IPS-NIHi11 (cell line): ENCODE results near the gene CRTC3.

ENCODE experiments used
- DNase-seq: peaks from one replicate; pipeline ENCODE4 v3.0.0; 2012; ENCODE audit warnings: mixed read lengths, low spot score

CRTC3 gene

GRCh38 chr15:90563463-90563862 is 33.7 kb downstream of the CRTC3 start:
- no peak for DNase-seq

DNA sequence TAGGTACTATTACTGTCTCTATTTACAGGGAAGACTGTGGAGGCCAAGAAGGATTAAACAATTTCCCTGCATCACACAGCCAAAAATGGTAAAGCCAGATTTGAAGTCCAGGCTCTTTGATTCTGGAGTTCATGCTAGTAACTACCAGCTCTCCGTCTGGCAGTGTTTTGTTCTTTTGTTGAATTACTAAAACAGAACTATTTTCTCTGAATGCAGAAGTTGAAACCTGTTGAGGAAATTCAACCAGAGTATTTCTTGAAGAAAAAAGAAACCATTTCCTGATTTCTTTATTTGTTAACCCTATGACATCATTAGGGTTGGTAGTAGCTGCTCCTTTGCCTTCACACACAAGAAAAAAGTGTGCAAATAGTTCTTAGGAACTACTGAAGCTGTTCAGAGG is 34.3 kb downstream of the CRTC3 start:
- DNase-seq, result no peak

GRCh38 chr15:90564590-90564989 is 34.9 kb downstream of the CRTC3 start:
- DNase-seq, result no peak

DNA sequence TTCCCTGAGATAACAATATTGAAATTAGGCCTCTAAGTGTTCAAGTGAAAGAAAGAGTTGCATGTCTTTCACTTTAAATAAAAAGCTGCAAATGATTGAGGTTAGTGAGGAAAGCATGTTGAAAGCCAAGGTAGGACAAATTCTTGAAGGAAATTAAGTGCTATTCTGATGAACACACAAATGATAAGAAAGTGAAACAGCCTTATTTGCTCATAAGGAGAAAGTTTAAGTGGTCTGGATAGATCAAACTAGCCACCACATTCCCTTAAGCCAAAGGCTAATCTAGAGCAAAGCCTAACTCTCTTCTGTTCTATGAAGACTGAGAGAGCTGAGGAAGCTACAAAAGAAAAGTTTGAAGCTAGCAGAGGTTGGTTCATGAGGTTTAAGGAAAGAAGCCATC is 36.1 kb downstream of the CRTC3 start:
- no peak for DNase-seq

DNA sequence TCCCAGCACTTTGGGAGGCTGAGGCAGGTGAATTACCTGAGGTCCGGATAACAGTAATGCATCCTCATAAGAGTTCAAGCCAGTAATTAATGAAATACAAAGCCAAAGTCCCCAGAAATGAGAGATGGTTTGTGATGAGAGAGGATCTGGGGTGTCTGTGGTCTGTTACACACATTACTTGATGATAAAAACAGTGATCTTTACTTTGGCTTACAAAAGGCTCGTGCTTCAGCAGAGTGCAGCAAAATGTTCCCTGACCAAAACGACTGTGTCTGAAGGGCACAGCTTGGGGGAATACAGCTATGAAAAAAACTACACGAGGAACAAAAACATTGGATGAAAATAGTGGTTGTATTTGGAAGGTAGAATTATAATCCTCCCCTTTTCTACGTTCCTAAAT is 40.9 kb downstream of the CRTC3 start:
- DNase-seq, result no peak

DNA sequence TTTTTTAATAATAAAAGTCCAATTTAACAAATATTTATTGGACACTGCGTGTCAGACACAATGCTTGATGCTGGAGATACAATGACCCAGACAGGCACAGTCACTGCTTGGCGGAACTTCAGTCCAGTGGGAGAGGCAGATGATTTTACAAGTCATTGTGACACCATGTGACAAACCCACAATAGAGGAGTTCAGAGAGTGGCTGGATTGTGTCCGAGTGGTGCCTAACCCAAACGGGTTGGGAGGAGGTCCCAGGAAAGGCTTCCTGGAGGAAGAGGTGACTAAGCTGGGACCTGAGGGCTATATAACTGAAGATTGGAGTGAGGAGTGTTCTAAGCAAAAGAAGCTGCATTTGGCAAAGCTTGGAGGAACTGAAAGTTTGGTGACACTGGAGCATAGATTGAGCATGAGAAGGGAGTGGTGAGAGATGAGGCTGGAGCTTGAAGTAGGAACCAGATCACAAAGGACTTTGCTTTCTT is 41.4 kb downstream of the CRTC3 start:
- DNase-seq, result no peak

GRCh38 chr15:90572893-90573292 is 43.2 kb downstream of the CRTC3 start:
- no peak for DNase-seq

- no peak for DNase-seq
Observed at GRCh38 chr15:90576711-90577389, 47.1 kb downstream of the CRTC3 start.

DNA sequence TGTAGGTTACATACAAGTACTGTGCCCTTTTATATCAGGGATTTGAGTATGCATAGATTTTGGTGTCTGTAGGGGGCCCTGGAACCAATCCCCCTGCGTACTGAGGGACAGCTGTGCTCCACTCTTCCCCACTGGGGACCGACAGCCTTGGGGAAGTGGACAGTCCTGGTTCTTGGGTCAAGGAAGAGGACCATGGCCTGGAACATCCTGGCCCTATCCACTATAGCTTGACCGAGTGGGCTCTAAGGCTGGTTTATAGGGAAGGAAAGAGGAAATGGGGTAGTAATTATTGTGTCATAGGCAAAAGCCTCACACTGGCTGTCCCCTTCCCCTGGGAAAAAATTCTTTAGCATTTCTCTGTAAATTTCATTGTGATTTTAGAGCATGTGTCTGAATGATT is 49.5 kb downstream of the CRTC3 start:
- no peak for DNase-seq

DNA sequence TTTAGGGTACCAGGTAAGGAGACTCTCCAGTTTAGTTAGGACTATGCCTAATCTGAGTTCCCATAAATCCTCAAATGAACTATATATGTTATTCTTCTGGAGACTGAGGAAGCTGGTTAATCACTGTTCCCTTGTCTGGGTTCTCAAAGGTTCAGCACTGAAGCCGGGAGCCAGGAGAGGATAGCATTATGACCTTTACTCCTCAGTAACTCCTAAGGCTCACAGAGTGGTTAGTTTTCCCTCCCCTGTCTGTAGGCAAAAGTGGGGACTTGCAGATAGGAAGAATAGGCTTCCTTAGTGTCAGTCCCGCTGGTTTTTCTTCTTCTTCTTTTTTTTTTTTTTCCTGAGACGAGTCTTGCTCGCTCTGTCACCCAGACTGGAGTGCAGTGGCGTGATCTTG is 50.4 kb downstream of the CRTC3 start:
- no peak for DNase-seq

- no peak for DNase-seq
Observed at GRCh38 chr15:90580541-90580940, 50.8 kb downstream of the CRTC3 start.

DNA sequence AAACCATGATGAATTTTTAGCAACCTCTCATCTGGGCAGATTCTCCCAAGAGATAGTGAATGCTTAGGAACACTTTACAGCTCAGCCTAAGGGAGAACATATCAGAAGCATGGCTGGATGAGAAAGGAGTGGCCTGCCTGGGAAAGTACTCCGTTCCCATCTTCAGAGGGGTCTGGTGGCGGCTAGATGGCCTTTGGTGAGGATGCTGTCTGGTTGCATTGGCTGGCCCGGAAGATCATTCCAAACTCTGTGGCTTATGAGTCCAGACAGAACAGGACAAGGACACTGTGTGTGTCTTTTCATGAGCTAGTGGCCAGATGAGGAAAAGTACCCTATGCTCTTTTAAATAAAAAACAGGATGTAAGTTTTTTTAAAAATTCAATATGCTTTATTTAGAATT is 51.2 kb downstream of the CRTC3 start:
- DNase-seq, result no peak

DNA sequence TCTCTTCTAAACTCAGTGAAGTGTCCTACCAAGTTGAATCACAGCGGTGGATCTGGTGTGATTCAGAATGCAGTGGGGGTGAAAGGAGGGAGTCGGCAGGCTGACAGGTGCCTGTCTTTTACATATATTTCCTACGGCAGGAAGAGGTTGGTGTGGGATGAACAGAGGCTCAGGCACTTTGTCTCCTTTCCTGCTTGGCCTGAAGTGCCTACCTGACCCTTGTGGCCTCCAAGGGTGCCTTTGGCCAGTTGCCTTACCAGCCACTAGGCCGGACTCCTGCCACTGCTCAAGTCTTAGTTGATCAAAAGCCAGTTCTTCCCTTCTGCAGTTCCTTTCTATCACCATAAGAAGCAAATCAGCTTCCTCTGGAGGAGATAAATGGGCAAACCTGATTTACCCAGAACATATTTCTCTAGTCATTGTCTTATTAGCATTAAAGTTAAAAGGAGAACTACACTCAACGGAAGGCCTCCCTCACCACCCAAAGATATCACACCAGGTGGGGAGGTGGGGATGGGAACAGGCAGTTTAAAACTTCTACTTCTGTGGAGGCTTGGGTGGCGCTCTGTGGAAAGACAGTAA is 52.1 kb downstream of the CRTC3 start:
- DNase-seq, result no peak

DNA sequence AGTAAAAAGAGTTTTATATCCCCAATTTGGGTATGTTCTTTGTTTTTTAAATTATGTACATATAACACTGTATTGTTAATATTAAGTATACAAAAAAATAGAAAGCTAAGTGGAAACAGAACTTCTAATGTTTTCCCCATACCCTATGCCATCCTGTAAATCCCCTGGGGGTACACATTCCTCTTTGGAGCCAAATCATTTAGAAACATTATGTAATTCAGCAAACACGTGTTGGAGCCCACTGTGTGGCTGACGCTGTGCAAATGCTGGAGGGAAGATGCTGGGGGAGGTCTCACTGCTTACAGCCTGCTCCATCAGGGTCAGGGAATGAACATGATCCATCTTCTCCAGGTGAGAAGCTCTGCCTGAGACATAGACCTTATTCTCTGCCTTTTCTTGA is 52.8 kb downstream of the CRTC3 start:
- DNase-seq, result no peak

- DNase-seq, result peak; percentile 50
Observed at GRCh38 chr15:90583471-90584252, 53.9 kb downstream of the CRTC3 start.

DNA sequence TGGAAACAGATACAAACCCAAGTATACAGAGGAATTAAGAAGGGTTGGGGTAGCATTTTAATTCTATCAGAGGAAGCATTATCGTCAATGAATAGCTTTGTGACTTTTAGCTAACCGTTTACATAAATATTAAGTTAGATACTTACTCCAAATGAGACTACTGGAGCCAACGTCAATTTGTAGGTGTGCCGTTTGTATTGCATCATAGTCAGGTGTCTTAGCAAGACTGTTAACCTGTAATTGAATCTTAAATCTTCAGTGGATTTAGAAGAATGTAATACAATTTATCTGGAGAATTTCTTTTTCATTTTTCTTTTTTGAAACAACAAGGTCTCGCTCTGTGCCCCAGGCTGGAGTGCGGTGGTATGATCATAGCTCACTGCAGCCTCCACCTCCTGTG is 55.1 kb downstream of the CRTC3 start:
- no peak for DNase-seq

DNA sequence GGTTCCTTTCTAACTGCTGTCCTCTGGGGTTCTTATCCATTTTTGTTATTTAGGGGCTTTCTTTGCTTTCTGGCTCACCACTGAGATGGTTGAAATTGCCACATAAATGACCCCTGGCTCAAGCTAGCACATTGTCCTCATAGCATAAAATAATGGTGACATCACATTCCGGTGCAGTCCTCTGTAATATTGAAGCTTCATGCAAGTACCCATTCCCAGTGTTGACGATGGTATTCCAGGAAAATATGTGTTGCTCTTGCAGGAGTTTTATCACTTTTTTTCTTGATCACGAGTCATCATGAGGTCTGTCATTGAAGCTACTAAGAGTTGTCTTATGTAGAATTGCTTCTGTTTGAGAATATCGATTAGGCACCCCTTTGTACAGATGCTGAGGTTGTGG is 56.1 kb downstream of the CRTC3 start:
- DNase-seq, result no peak

DNA sequence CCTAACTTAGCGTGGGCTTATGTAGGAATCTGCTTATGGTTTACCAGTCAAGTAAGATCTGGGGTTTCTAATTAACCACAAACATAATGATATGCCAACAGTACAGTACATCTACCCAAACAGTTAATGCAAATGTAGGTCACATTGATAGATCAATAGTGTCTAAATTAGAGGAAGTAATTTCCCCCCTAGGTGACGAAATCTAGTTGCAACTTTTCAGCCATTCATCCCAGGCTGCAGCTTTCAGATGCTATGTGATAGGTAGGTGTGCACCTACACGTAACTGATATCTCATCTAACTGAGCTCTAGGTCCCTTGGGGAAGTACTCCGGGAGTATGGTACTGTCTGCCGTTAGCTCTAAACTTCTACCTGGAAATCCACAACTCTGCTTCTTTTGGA is 57.2 kb downstream of the CRTC3 start:
- DNase-seq, result no peak

DNA sequence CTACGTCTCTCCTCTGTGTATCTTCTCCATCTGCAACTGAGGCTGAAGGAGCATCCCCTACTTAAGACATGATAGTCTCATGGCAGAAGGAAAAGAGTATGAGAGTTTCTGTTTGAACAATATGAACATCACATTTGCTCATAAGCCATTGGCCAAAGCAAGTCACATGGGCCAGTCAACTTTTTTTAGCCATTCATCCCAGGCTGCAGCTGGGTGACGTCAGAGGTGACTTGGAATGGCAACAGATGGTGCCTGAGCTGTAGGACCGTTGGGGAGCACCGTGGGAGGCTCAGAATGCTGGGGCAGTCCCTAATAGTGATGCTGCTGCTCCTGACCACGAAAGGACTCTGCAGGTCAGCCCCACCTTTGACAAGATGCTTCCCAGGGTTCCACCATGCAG is 58.7 kb downstream of the CRTC3 start:
- no peak for DNase-seq

DNA sequence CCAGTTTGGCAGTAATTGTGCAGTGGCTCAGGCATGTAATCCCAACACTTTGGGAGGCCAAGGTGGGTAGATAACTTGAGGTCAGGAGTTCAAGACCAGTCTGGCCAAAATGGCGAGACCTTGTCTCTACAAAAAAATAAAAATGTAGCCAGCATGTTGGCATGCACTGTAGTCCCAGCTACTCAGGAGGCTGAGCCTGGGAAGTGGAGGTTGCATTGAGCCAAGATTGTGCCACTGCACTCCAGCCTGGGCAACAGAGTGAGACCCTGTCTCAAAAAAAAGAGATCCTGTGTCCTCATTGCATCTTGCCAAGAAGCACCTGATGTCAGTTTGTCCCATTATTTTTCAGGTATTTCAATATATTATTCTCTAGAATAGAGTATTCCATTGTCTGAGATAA is 61.8 kb downstream of the CRTC3 start:
- DNase-seq, result no peak

GRCh38 chr15:90592131-90592881 is 62.6 kb downstream of the CRTC3 start:
- DNase-seq, result no peak

- DNase-seq, result no peak
Observed at GRCh38 chr15:90593499-90594158, 63.9 kb downstream of the CRTC3 start.
